GM20431 (cell line): ENCODE results near the gene DROSHA.

Experiments
- in situ Hi-C: fragments of 300-500 bp; cut with MseI, MboI; formaldehyde crosslinking; loops from one replicate; pipeline ENCODE4 v1.15.0; 2020; ENCODE audit warnings: low sequenced_read_pairs; ENCODE audit not compliant: unreplicated experiment

Gene DROSHA

GRCh38 chr5:31476738-31477141 lies 55.2 kb downstream of the DROSHA start:
- in situ Hi-C loops: no loop called here

GRCh38 chr5:31471916-31472315 lies 60.0 kb downstream of the DROSHA start:
- in situ Hi-C loops: no loop called here

- in situ Hi-C loops: no loop called here
These were observed 60.9 kb downstream of the DROSHA start for GRCh38 chr5:31471040-31471439.

- in situ Hi-C loops: no loop called here
These were observed 61.3 kb downstream of the DROSHA start for GRCh38 chr5:31470608-31471007.

GRCh38 chr5:31469886-31470285 lies 62.0 kb downstream of the DROSHA start:
- in situ Hi-C loops: no loop called here

DNA sequence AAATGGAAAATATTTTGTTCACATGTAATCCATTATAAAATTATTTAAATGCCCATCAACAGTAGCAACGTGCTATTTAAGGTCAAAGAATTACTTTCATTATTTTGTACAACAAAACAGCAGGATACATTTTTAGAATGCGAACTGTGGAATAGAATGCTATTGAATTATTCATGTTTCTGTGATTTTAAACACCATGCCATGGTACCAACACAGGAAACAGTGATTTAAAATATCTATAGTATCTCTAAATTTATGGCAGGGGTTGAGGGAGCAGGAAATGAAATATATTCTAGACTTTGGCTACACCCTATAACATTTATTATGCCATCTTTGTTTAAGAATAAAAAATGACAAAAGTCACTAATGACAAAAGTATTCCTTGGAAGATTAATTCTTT lies 62.4 kb downstream of the DROSHA start:
- in situ Hi-C loops: no loop called here

GRCh38 chr5:31465291-31465690 lies 66.6 kb downstream of the DROSHA start:
- in situ Hi-C loops: no loop called here

- in situ Hi-C loops: no loop called here
These were observed 67.8 kb downstream of the DROSHA start for GRCh38 chr5:31464081-31464480.

DNA sequence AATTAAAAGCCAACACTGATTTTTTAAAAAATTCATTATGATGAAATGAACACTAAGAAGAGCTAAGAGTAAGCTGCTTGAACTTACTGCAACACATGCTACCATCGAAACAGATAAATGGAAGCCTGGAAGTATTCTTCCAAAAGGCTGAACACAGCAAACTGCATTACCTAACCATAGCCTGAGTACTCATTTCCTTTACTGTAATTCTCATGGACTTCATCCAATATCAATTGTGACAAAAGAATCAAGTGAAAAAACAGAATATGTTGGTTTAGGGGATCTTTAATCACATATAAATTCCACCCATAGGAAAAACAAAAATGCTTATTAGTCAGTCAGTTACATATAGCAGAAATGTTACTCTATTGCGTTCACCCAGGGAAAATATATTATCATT lies 68.5 kb downstream of the DROSHA start:
- in situ Hi-C loops: no loop called here

DNA sequence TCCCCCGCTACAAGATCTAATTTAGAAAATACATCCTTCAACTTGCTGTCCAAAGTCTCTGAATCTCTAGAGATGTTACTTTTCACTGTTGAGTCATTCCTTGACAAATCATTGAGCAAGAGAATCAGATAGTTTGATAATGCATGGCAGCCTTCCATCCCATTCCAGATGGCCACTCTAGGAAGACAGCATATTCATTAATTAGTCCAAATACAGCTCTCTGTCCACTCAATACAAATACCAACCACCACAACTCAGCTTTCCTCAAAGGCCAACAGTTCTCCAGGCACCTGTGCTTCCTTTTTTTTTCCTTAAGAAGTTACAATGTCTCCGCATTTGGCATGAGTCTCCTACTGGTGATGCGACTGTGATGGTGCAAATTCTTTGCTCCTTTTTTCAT lies 72.3 kb downstream of the DROSHA start:
- in situ Hi-C loops: no loop called here

DNA sequence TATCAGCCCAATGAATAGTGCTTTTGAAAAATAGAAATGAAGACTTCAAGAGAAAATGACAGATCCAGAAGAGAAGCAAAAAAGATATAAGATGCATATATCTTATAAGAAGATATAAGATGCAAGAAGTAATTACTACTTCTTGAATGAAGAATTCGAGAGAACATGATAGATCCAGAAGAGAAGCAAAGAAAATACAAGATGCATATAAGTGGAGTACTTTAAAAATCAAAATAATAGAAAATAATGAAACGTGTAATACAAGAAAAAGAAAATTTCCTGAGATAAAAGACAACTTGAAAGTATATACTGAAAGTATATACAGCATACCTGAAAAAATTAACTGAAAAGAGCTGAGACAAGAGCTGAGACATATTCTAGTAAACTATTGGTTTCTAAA lies 76.7 kb downstream of the DROSHA start:
- in situ Hi-C loops: no loop called here

- in situ Hi-C loops: no loop called here
These were observed 78.4 kb downstream of the DROSHA start for GRCh38 chr5:31453522-31453921.

DNA sequence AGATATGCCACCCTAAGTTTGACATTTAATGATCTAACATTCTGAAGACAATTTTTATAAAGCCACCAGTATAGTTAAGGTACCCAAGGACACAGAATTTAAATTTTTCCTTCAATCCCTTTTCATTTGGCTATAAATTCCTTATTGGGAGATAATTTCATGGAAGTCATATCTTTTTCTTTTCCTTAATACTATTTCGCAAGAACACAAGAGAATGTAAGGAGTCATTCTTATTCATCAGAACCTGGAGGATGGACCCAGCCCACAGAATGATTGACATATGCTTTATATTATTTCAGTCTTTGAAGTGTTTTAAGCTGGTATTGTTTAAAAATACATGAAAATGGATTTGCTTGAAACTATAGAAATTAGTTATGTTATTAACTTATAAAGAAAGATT lies 79.6 kb downstream of the DROSHA start:
- in situ Hi-C loops: no loop called here

DNA sequence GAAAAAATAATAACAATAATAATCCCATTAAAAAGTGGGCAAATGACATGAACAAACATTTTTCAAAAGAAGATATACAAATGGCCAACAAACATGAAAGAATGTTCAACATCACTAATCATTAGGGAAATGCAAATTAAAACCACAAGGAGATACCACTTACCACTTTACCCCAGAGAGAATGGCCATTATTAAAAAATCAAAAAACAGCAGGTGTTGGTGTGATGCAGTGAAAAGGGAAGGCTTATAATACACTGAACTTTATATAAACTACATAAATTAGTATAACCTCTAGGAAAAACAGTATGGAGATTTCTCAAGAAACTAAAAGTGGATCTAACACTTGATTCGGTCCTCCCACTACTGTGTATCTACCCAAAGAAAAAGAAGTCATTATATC lies 81.9 kb downstream of the DROSHA start:
- in situ Hi-C loops: no loop called here

GRCh38 chr5:31449174-31449573 lies 82.7 kb downstream of the DROSHA start:
- in situ Hi-C loops: no loop called here

GRCh38 chr5:31445041-31445600 lies 86.8 kb downstream of the DROSHA start:
- in situ Hi-C loops: no loop called here

DNA sequence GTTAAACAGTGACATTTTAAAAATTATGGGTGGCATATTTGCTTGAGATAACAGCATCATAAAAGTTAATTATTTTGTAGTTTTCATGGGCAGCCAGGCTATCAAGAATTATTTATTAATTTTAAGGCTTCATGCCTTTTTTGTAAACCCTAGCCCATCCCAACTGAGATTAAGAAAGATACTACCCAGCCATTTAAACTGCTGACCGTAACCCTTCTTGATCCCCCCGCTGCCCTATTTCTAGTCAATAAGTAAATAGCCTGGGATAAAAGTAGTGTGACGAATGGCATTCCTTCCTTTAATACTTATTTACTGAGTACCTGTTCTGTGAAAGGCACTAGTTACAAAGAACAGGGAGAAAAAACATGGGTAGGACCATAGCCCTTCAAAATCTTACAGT lies 88.3 kb downstream of the DROSHA start:
- in situ Hi-C loops: no loop called here

DNA sequence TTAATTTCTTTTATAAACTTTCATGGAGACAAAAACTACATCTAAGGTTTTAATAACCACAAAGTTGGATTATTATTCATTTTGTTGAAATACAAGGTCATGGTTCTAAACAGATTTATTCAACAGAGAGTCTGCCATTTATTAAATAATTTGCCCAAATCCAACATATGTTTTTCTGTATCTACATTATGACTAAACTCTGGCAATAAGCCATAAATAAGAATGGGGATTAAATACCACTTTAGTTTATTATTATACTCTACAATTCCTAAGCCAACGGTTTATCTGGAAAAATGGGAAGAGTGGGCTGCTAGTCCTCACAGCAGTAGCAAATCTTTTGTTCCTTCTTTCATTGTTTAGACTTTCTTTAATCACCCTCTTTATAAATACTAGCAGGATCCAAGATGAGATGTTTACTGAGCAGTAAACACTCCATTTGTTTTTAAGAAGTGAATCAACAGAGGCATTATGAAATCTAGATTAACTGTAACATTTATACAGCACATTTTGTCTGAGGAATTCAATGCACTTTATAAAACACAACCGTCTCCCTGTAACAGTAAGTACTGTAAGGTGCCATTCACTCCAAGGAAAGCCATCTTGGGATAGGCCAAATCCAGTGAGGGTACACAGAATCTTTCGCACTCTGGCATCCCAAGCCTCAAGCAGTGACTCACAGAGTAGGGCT lies 89.7 kb downstream of the DROSHA start:
- in situ Hi-C loops: no loop called here

DNA sequence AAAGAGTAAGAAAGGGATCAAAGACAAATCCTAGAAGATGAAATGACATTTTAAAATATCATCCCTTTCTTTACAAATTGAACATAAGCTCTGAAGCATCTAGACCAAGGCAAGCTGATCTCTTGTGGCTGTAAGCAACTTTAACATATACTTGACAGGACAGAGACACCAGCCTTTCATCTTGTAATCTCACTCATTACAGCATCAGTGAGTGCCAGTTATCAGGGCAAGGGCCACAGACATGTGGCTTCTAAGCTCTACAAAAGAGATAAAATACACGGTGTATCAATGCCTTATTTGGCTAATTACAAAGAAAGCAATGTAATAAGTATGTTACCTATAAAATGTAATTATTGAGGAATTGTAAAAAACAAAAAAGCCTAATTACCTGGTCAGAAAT lies 95.0 kb downstream of the DROSHA start:
- in situ Hi-C loops: no loop called here

DNA sequence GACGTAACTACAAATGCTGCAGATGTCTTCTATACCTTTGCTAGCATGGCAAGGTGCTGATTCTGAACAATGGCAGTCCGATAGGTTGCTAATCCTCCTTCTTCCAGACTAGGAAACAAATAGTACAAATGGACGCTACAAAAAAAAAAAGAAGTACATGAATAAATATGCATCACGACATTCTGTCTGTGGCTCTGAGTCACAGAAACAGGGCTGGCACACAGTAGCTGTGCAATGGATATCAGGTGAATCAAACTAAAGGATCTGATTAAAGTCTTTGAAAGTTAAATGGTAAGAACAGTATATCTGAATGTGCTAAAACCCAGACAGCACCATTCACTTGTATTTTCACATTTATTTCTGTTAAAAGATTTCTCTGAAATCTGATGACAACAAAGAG lies 96.2 kb downstream of the DROSHA start:
- in situ Hi-C loops: no loop called here

- in situ Hi-C loops: no loop called here
These were observed 97.0 kb downstream of the DROSHA start for GRCh38 chr5:31434898-31435297.

GRCh38 chr5:31433229-31433628 lies 98.7 kb downstream of the DROSHA start:
- in situ Hi-C loops: no loop called here
